IMR-90 (cell line): ENCODE data around the gene CHMP4A.

Experiments
- CEBPB ChIP-seq: IDR thresholded peaks from 2 replicates; pipeline ENCODE4 v1.6.1; 2012; ENCODE audit warnings: low read depth, low read length, improper control_type of control experiment
- CHD1 ChIP-seq: IDR thresholded peaks from 2 replicates; pipeline ENCODE4 v1.6.1; 2012; ENCODE audit warnings: low read depth, low read length, improper control_type of control experiment
- MAFK ChIP-seq: IDR thresholded peaks from 2 replicates; pipeline ENCODE4 v1.6.1; 2012; ENCODE audit warnings: low read depth, low read length, improper control_type of control experiment
- MAZ ChIP-seq: IDR thresholded peaks from 2 replicates; pipeline ENCODE4 v1.6.1; 2012; ENCODE audit warnings: low read depth, mild to moderate bottlenecking, low read length, improper control_type of control experiment, moderate library complexity, borderline replicate concordance
- MXI1 ChIP-seq: IDR thresholded peaks from 2 replicates; pipeline ENCODE4 v1.6.1; 2012; ENCODE audit warnings: low read depth, mild to moderate bottlenecking, low read length, moderate library complexity, borderline replicate concordance
- NFE2L2 ChIP-seq: fragments of 150-350 bp; IDR thresholded peaks from 2 replicates; pipeline ENCODE4 v1.6.1; 2016; ENCODE audit warnings: low read depth, mild to moderate bottlenecking, low read length
- POLR2A ChIP-seq: IDR thresholded peaks from 2 replicates; pipeline ENCODE4 v1.6.1; 2012; ENCODE audit warnings: mild to moderate bottlenecking, low read depth, low read length
- RAD21 ChIP-seq: IDR thresholded peaks from 2 replicates; pipeline ENCODE4 v1.6.1; 2012; ENCODE audit warnings: low read length, improper control_type of control experiment
- RCOR1 ChIP-seq: IDR thresholded peaks from 2 replicates; pipeline ENCODE4 v1.6.1; 2012; ENCODE audit warnings: mild to moderate bottlenecking, low read length, improper control_type of control experiment; ENCODE audit not compliant: insufficient replicate concordance
- RFX5 ChIP-seq: IDR thresholded peaks from 2 replicates; pipeline ENCODE4 v1.8.0; 2012; ENCODE audit warnings: low read depth, mild to moderate bottlenecking, low read length, moderate library complexity
- SMC3 ChIP-seq: fragments of 150-350 bp; IDR thresholded peaks from 2 replicates; pipeline ENCODE4 v1.6.1; 2016; ENCODE audit warnings: low read depth, mild to moderate bottlenecking, antibody characterized with exemption, low read length, moderate library complexity
- TF ChIP-seq, protein P1 (sequence below): conservative IDR thresholded peaks from 2 replicates; pipeline ENCODE4 v1.5.1; 2012; ENCODE audit warnings: mild to moderate bottlenecking, low read depth, low read length, improper control_type of control experiment
- TF ChIP-seq, protein P2 (sequence below): fragments of 150-350 bp; IDR thresholded peaks from 2 replicates; pipeline ENCODE4 v1.6.1; 2017; ENCODE audit warnings: mild to moderate bottlenecking, antibody characterized with exemption, low read length, low read depth
- TF ChIP-seq, protein P3 (sequence below): fragments of 150-350 bp; IDR thresholded peaks from 2 replicates; pipeline ENCODE4 v1.6.1; 2016; ENCODE audit warnings: low read depth, mild to moderate bottlenecking, low read length, moderate library complexity, borderline replicate concordance

DNA sequence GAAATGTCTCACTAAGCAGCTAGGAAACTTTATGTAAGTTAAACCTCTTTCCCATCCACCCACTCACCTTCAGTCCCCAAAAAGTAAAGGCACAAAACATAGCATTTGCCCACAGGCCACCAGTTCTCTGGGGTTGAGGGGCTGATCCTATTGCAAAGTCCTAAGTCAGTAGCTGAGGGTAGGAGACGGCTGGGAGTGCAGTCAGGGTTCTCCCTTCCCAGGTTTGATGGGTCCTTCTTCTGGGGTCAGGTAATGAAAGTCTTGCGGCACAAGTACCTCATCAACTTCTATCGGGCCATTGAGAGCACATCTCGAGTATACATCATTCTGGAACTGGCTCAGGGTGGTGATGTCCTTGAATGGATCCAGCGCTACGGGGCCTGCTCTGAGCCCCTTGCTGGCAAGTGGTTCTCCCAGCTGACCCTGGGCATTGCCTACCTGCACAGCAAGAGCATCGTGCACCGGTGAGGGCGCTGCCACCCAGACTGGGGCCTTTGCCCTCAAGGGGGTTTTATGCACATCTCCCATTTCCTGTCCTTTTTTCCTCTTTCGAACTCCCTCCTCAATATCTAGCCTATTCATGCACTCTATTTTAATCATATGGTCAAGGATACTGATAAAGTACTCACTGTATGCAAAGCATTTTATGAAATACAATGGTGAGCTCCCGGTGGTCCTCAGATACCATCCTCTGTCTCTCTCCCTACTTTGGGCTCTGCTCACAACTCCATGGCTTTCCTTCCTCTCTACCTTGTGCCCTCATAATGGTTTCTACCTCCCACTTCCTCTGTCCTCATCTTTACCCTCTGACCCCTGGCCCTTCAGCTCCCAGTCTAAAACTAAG lies 6.8 kb downstream of the CHMP4A start:
- no peak for TF ChIP-seq POLR2A
- no peak for TF ChIP-seq RAD21
- TF ChIP-seq, protein P1, sequence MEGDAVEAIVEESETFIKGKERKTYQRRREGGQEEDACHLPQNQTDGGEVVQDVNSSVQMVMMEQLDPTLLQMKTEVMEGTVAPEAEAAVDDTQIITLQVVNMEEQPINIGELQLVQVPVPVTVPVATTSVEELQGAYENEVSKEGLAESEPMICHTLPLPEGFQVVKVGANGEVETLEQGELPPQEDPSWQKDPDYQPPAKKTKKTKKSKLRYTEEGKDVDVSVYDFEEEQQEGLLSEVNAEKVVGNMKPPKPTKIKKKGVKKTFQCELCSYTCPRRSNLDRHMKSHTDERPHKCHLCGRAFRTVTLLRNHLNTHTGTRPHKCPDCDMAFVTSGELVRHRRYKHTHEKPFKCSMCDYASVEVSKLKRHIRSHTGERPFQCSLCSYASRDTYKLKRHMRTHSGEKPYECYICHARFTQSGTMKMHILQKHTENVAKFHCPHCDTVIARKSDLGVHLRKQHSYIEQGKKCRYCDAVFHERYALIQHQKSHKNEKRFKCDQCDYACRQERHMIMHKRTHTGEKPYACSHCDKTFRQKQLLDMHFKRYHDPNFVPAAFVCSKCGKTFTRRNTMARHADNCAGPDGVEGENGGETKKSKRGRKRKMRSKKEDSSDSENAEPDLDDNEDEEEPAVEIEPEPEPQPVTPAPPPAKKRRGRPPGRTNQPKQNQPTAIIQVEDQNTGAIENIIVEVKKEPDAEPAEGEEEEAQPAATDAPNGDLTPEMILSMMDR = no peak
- TF ChIP-seq MAFK = no peak
- TF ChIP-seq MXI1 = no peak
- TF ChIP-seq MAZ = no peak
- no peak for TF ChIP-seq RFX5
- TF ChIP-seq RCOR1 = no peak
- TF ChIP-seq SMC3 = no peak
- TF ChIP-seq CEBPB = no peak
- no peak for TF ChIP-seq CHD1
- TF ChIP-seq, protein P2, sequence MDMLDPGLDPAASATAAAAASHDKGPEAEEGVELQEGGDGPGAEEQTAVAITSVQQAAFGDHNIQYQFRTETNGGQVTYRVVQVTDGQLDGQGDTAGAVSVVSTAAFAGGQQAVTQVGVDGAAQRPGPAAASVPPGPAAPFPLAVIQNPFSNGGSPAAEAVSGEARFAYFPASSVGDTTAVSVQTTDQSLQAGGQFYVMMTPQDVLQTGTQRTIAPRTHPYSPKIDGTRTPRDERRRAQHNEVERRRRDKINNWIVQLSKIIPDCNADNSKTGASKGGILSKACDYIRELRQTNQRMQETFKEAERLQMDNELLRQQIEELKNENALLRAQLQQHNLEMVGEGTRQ = no peak
- TF ChIP-seq, protein P3, sequence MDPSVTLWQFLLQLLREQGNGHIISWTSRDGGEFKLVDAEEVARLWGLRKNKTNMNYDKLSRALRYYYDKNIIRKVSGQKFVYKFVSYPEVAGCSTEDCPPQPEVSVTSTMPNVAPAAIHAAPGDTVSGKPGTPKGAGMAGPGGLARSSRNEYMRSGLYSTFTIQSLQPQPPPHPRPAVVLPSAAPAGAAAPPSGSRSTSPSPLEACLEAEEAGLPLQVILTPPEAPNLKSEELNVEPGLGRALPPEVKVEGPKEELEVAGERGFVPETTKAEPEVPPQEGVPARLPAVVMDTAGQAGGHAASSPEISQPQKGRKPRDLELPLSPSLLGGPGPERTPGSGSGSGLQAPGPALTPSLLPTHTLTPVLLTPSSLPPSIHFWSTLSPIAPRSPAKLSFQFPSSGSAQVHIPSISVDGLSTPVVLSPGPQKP = no peak
- no peak for TF ChIP-seq NFE2L2
